H1 (cell line): ENCODE measurements around the gene LRRC46. TPM values are rescaled to one million over a fixed set of nuclear protein-coding genes. Genes with fewer than 3 reads are reported as not detected.

Experiments used
- CTCF ChIA-PET: fragments of 300-600 bp; sonication (Branson Sonifier 250); formaldehyde crosslinking; loops from one replicate; lab custom pipeline; 2021; ENCODE audit not compliant: partially characterized antibody; lab: Charles Lee
- POLR2A ChIA-PET: fragments of 300-600 bp; sonication (Branson Sonifier 250); formaldehyde crosslinking; loops from one replicate; lab custom pipeline; 2021; ENCODE audit warnings: inconsistent platforms; ENCODE audit not compliant: partially characterized antibody; lab: Charles Lee
- DNase-seq, 2 experiments: peaks; one replicate each; pipeline versions ENCODE4 v3.0.0 to v3.0.0-alpha.2; 2010 to 2022; ENCODE audit warnings: low spot score in 2 of 2, low read depth in 1 of 2, mixed read lengths in 1 of 2
- FAIRE-seq: peaks from 2 replicates; lab custom pipeline; 2011; peaks lifted over from hg19 to GRCh38; lab: Jason Lieb, UNC
- H2AFZ ChIP-seq: 2 replicates; pipeline ENCODE4 v1.8.1; 2012; ENCODE audit warnings: low read length, inconsistent platforms
- H2AK5ac ChIP-seq: 2 replicates; pipeline ENCODE4 v1.6.1; 2013; ENCODE audit warnings: low read depth, low read length
- H2BK120ac ChIP-seq: replicated peaks from 2 replicates; pipeline ENCODE3; 2013; ENCODE audit warnings: low read depth, low read length, inconsistent platforms
- H2BK12ac ChIP-seq: 2 replicates; pipeline ENCODE4 v1.6.1; 2013; ENCODE audit warnings: low read depth, low read length
- H2BK15ac ChIP-seq: 2 replicates; pipeline ENCODE4 v1.6.1; 2013; ENCODE audit warnings: low read length
- H2BK20ac ChIP-seq: 2 replicates; pipeline ENCODE4 v1.6.1; 2013; ENCODE audit warnings: low read length
- H2BK5ac ChIP-seq: 2 replicates; pipeline ENCODE4 v1.6.1; 2013; ENCODE audit warnings: low read depth, low read length
- H3K14ac ChIP-seq: 2 replicates; pipeline ENCODE4 v1.6.1; 2013; ENCODE audit warnings: inconsistent platforms; ENCODE audit not compliant: insufficient read length
- H3K18ac ChIP-seq: 2 replicates; pipeline ENCODE4 v1.6.1; 2013; ENCODE audit warnings: low read length; ENCODE audit errors: extremely low read depth
- H3K23ac ChIP-seq: 2 replicates; pipeline ENCODE4 v1.6.1; 2013; ENCODE audit warnings: inconsistent platforms; ENCODE audit not compliant: insufficient read length
- H3K23me2 ChIP-seq: 2 replicates; pipeline ENCODE4 v1.6.1; 2013; ENCODE audit warnings: low read depth, low read length
- H3K27ac ChIP-seq: 2 replicates; pipeline ENCODE4 v1.6.1; 2011; ENCODE audit warnings: low read depth, low read length, inconsistent platforms
- H3K27me3 ChIP-seq, 4 experiments: replicated peaks in 1 of 4; 1 replicate in 1 of 4; 2 replicates in 3 of 4; pipeline versions ENCODE4 v1.6.1 to v1.8.1; 2011 to 2013; ENCODE audit warnings: low read length in 3 of 4, mild to moderate bottlenecking in 3 of 4, inconsistent platforms in 2 of 4, mixed read lengths in 2 of 4, moderate library complexity in 1 of 4; ENCODE audit not compliant: control insufficient read depth in 3 of 4, insufficient read depth in 3 of 4; ENCODE audit errors: extremely low read depth in 1 of 4
- H3K36me3 ChIP-seq, 4 experiments: 2 replicates each; pipeline versions ENCODE4 v1.6.1 to v1.8.1; 2011 to 2013; ENCODE audit warnings: mild to moderate bottlenecking in 4 of 4, low read length in 3 of 4, moderate library complexity in 2 of 4, control low read depth in 1 of 4, inconsistent platforms in 1 of 4; ENCODE audit not compliant: insufficient read depth in 4 of 4, control insufficient read depth in 2 of 4
- H3K4ac ChIP-seq: replicated peaks from 2 replicates; pipeline ENCODE3; 2013; ENCODE audit warnings: low read length, low read depth, mixed read lengths, inconsistent platforms; ENCODE audit not compliant: insufficient read length
- H3K4me1 ChIP-seq, 4 experiments: replicated peaks in 1 of 4; 1 replicate in 1 of 4; 2 replicates in 3 of 4; pipeline versions ENCODE4 v1.6.1 to v1.8.1; 2011 to 2013; ENCODE audit warnings: low read length in 3 of 4, inconsistent platforms in 2 of 4, mixed read lengths in 1 of 4; ENCODE audit not compliant: insufficient read depth in 4 of 4, control insufficient read depth in 3 of 4
- H3K4me2 ChIP-seq, 2 experiments: 2 replicates each; pipeline versions ENCODE4 v1.6.1 to v1.8.1; 2011 to 2013; ENCODE audit warnings: low read depth in 2 of 2, low read length in 2 of 2, control low read depth in 1 of 2, inconsistent platforms in 1 of 2, mild to moderate bottlenecking in 1 of 2; ENCODE audit not compliant: insufficient read depth in 1 of 2
- H3K4me3 ChIP-seq, 4 experiments: fragments of 200-600, 300-600 bp in 1 of 4; sonication (generic), shearing (Covaris generic), sonication (Bioruptor Twin) in 1 of 4; 2 replicates each; pipeline versions ENCODE4 v1.5.1 to v1.8.1; 2011 to 2016; ENCODE audit warnings: low read length in 4 of 4, low read depth in 3 of 4, control low read depth in 2 of 4, inconsistent platforms in 2 of 4, mild to moderate bottlenecking in 2 of 4, mixed read lengths in 1 of 4, moderate library complexity in 1 of 4; ENCODE audit not compliant: insufficient read depth in 2 of 4; ENCODE audit errors: extremely low read depth in 1 of 4
- H3K56ac ChIP-seq: replicated peaks from 2 replicates; pipeline ENCODE3; 2013; ENCODE audit warnings: low read depth, mild to moderate bottlenecking, mixed read lengths, low read length, inconsistent platforms; ENCODE audit not compliant: insufficient read length
- H3K79me1 ChIP-seq: 2 replicates; pipeline ENCODE4 v1.6.1; 2013; ENCODE audit warnings: low read depth, low read length, control low read depth
- H3K79me2 ChIP-seq, 2 experiments: 2 replicates each; pipeline versions ENCODE4 v1.6.1 to v1.8.1; 2012 to 2013; ENCODE audit warnings: low read length in 2 of 2, mild to moderate bottlenecking in 2 of 2, inconsistent platforms in 1 of 2; ENCODE audit not compliant: insufficient read depth in 2 of 2, control insufficient read depth in 1 of 2
- H3K9ac ChIP-seq, 4 experiments: replicated peaks in 1 of 4; 1 replicate in 1 of 4; 2 replicates in 3 of 4; pipeline versions ENCODE4 v1.6.1 to v1.8.1; 2011 to 2013; ENCODE audit warnings: low read depth in 3 of 4, low read length in 3 of 4, control low read depth in 2 of 4, mild to moderate bottlenecking in 2 of 4, moderate library complexity in 2 of 4, inconsistent platforms in 1 of 4; ENCODE audit errors: extremely low read depth in 1 of 4
- H3K9me3 ChIP-seq, 2 experiments: 2 replicates each; pipeline versions ENCODE4 v1.6.1 to v1.8.1; 2012 to 2013; ENCODE audit warnings: mild to moderate bottlenecking in 2 of 2, moderate library complexity in 2 of 2, control low read depth in 1 of 2, inconsistent platforms in 1 of 2, low read depth in 1 of 2, low read length in 1 of 2, mixed read lengths in 1 of 2; ENCODE audit not compliant: insufficient read depth in 2 of 2
- H4K20me1 ChIP-seq, 2 experiments: replicated peaks in 1 of 2; 2 replicates each; pipeline versions ENCODE3 to v1.8.1; 2011 to 2013; ENCODE audit warnings: inconsistent platforms in 2 of 2, low read length in 2 of 2, mild to moderate bottlenecking in 1 of 2; ENCODE audit not compliant: insufficient read depth in 2 of 2, control insufficient read depth in 1 of 2
- H4K5ac ChIP-seq: 2 replicates; pipeline ENCODE4 v1.6.1; 2013; ENCODE audit warnings: low read length, low read depth, mixed read lengths, inconsistent platforms; ENCODE audit not compliant: insufficient read length
- H4K8ac ChIP-seq: 2 replicates; pipeline ENCODE4 v1.8.0; 2013; ENCODE audit warnings: mild to moderate bottlenecking, moderate library complexity, low read length, inconsistent platforms; ENCODE audit not compliant: insufficient read depth; ENCODE audit errors: extremely low read depth
- H4K91ac ChIP-seq: replicated peaks from 2 replicates; pipeline ENCODE3; 2013; ENCODE audit warnings: low read length, mixed read lengths, inconsistent platforms; ENCODE audit not compliant: insufficient read length
- CTBP2 ChIP-seq: IDR thresholded peaks from 2 replicates; pipeline ENCODE4 v1.7.0; 2011; ENCODE audit warnings: borderline replicate concordance, mild to moderate bottlenecking, moderate library complexity, mixed read lengths, low read length; ENCODE audit not compliant: insufficient read depth, insufficient read length
- FOSL1 ChIP-seq: IDR thresholded peaks from 2 replicates; pipeline ENCODE4 v1.6.1; 2011; ENCODE audit warnings: mild to moderate bottlenecking, low read depth, low read length, moderate library complexity; ENCODE audit not compliant: insufficient read depth
- HDAC6 ChIP-seq: IDR thresholded peaks from one replicate; pipeline ENCODE4 v1.7.1; 2012; ENCODE audit warnings: low read depth, mild to moderate bottlenecking, inconsistent platforms, low read length, moderate library complexity
- KDM4A ChIP-seq: IDR thresholded peaks from one replicate; pipeline ENCODE4 v1.7.1; 2012; ENCODE audit warnings: low read depth, mild to moderate bottlenecking, moderate library complexity, low read length, inconsistent platforms; ENCODE audit not compliant: severe bottlenecking
- MAFK ChIP-seq: IDR thresholded peaks from 2 replicates; pipeline ENCODE4 v1.6.1; 2012; ENCODE audit warnings: low read depth, mild to moderate bottlenecking, improper control_type of control experiment, low read length
- RNF2 ChIP-seq: fragments of 200-900, 300-1000 bp; sonication (generic); IDR thresholded peaks from 2 replicates; pipeline ENCODE4 v1.7.1; 2016; ENCODE audit warnings: borderline replicate concordance, low read depth, mild to moderate bottlenecking, antibody characterized with exemption, low read length; ENCODE audit not compliant: poor library complexity, severe bottlenecking; ENCODE audit errors: missing control alignments
- TAF1 ChIP-seq: IDR thresholded peaks from 2 replicates; pipeline ENCODE4 v1.6.1; 2011; ENCODE audit warnings: mild to moderate bottlenecking, low read depth, low read length
- TAF7 ChIP-seq: optimal IDR thresholded peaks from 2 replicates; pipeline ENCODE3; 2011; ENCODE audit warnings: low read depth, mild to moderate bottlenecking, inconsistent platforms, low read length, moderate library complexity, borderline replicate concordance
- TCF12 ChIP-seq: IDR thresholded peaks from 2 replicates; pipeline ENCODE4 v1.6.1; 2011; ENCODE audit warnings: low read depth, mild to moderate bottlenecking, low read length
- WGBS, 2 experiments: shearing (Covaris generic) in 1 of 2; methylation state at CpG; one replicate each; pipeline versions ENCODE4 v1.1.6 to v1.1.7; 2013 to 2015; ENCODE audit warnings: low lambda C conversion rate in 2 of 2, mixed read lengths in 2 of 2, inconsistent platforms in 1 of 2, low coverage in 1 of 2, missing lambda C conversion rate in 1 of 2; ENCODE audit not compliant: insufficient replicate concordance in 2 of 2, insufficient coverage in 1 of 2, insufficient read length in 1 of 2; ENCODE audit errors: extremely low coverage in 1 of 2, missing lambda C conversion rate in 1 of 2; 5-methylcytosine and 5-hydroxymethylcytosine counted together
- polyA plus RNA-seq, 7 experiments: library from polyadenylated mRNA; depleted of rRNA in 3 of 7; stranded (reverse) in 5 of 7; unstranded in 2 of 7; fragments of >200 nt in 5 of 7; fragments of 200-250 nt in 2 of 7; gene quantifications; 1 replicate in 5 of 7; 2 replicates in 1 of 7; 4 replicates in 1 of 7; pipeline versions ENCODE4 v1.2.1 to v1.2.3, GENCODE V29; 2011 to 2013; ENCODE audit warnings: missing spikeins in 2 of 7, mixed read lengths in 2 of 7
- total RNA-seq: library from RNA; stranded (reverse); fragmentation: NEBNext Ultra II Directional; extraction: Animal tissue kit (Norgen Biotek cat#: 25700); gene quantifications from 2 replicates; pipeline ENCODE4 v1.2.1, GENCODE V29; 2021
- TF ChIP-seq, protein P1 (sequence below): IDR thresholded peaks from 2 replicates; pipeline ENCODE4 v1.6.1; 2011; ENCODE audit warnings: low read depth, mild to moderate bottlenecking, low read length; ENCODE audit not compliant: insufficient read depth

LRRC46 gene
- total and polyA plus RNA-seq, 2 of the 8 experiments (the other 6 are each of a cell fraction or from before 2014, with no cell fraction given), result 0.18 TPM; not detected in 1

DNA sequence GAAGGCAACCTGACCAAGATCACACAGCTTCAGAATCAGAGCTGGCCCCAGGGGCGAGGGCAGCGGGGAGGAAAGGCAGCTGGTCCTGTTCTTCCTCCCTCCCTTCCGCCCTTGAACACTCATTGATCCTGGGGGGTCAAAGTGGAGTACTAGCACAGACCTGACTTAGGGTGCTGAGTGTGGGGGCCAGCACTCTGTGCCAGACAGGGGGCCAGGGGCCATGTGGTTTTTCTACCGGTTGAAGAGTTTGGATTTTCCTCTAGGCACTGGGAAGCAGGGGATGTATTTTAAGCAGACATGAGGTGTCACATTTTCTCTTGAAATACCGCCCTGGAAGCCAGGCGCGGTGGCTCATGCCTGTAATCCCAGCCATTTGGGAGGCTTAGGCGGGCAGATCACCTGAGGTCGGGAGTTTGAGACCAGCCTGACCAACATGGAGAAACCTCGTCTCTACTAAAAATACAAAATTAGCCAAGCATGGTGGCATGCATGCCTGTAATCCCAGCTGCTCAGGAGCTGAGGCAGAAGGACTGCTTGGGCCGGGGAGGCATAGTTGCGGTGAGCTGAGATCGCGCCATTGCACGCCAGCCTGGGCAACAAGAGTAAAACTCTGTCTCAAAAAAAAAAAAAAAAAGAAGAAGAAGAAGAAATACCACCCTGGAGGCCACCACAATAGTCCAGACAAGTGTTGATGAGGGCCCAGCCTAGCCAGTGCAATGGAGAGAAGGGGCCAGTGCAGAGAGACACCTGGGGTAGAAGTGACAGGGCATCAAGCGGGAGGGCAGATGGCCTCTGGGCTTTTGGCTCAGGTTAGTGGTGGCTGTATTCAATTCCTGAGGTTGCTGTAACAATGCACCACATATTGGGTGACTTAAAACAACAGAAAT lies 25.2 kb upstream of the LRRC46 start:
- FAIRE-seq (no peak), DNase-seq (no peak)
- H4K20me1 ChIP-seq, result peaks cover 2% of the 10 kb centered on the region in 2 experiments
- no peaks in the 10 kb centered on the region for H3K9me3 ChIP-seq
- ChIA-PET POLR2A (interaction anchor here (0.9 to 1.2 kb wide), 3 partner anchors 11 to 32 kb away, joined by 3 read pairs; no protein-coding TSS in a partner anchor), CTCF (interaction anchor here (1.2 to 5.6 kb wide), 4 partner anchors 14 to 105 kb away, joined by 4 to 57 read pairs (median 28); no protein-coding TSS in a partner anchor)
- no peak overlapping the region for H2AFZ ChIP-seq
- no peak overlapping the region for H4K8ac ChIP-seq
- no peak overlapping the region for H3K56ac ChIP-seq
- H2BK120ac ChIP-seq, result no peak overlapping the region
- H3K23me2 ChIP-seq, result no peaks in the 10 kb centered on the region
- H3K18ac ChIP-seq, result no peak overlapping the region
- no peak overlapping the region for H4K5ac ChIP-seq
- no peak overlapping the region for H2BK20ac ChIP-seq
- H2BK12ac ChIP-seq, result no peak overlapping the region
- H3K79me2 ChIP-seq, result no peaks in the 10 kb centered on the region
- no peak overlapping the region for H3K4me3 ChIP-seq
- no peak overlapping the region for H4K91ac ChIP-seq
- WGBS, 2 experiments, result 87% methylated on average over 13 of the region's 16 CpGs; no CpG with 5 or more reads in 1 of the 2 experiments
- peaks cover 0 to 2% (median 0%) of the 10 kb centered on the region in 4 experiments; a peak in 1 of 8 replicates for H3K36me3 ChIP-seq
- no peak overlapping the region for H3K23ac ChIP-seq
- no peak overlapping the region for H2BK5ac ChIP-seq
- H3K4me2 ChIP-seq, result no peak overlapping the region
- no peaks in the 10 kb centered on the region; a peak in 1 of 7 replicates for H3K4me1 ChIP-seq
- H3K27me3 ChIP-seq, result no peaks in the 10 kb centered on the region
- H3K27ac ChIP-seq, result no peak overlapping the region
- no peaks in the 10 kb centered on the region; the same call in 1 of the 2 replicates for H3K79me1 ChIP-seq
- no peak overlapping the region for H2BK15ac ChIP-seq
- H3K14ac ChIP-seq, result no peak overlapping the region
- no peak overlapping the region for H2AK5ac ChIP-seq
- H3K9ac ChIP-seq, result no peak overlapping the region; a peak in 1 of 7 replicates
- no peak overlapping the region for H3K4ac ChIP-seq
- TF ChIP-seq TAF1 (no peak), MAFK (no peak), HDAC6 (no peak), TCF12 (no peak), KDM4A (no peak), TAF7 (no peak), CTBP2 (no peak), FOSL1 (no peak), RNF2 (no peak)
- TF ChIP-seq, protein P1, sequence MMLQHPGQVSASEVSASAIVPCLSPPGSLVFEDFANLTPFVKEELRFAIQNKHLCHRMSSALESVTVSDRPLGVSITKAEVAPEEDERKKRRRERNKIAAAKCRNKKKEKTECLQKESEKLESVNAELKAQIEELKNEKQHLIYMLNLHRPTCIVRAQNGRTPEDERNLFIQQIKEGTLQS, result no peak
